PC-9 (cell line): ENCODE measurements around the gene KCNT2. TPM values are rescaled to one million over a fixed set of nuclear protein-coding genes. Genes with fewer than 3 reads are reported as not detected.

ENCODE experiments used
- BruUV-seq: library from RNA; stranded (reverse); fragments of 400-500 nt; replicated peaks from 2 replicates; lab custom pipeline; 2021; lab: Mats Ljungman, UMichigan
- CTCF ChIA-PET: fragments of 300-600 bp; sonication (Branson Sonifier 250); formaldehyde crosslinking; loops from one replicate; lab custom pipeline; 2022; ENCODE audit warnings: antibody characterized with exemption; lab: Charles Lee
- POLR2A ChIA-PET: fragments of 300-600 bp; sonication (Branson Sonifier 250); formaldehyde crosslinking; loops from one replicate; lab custom pipeline; 2022; ENCODE audit warnings: antibody characterized with exemption; ENCODE audit not compliant: unreplicated experiment; lab: Charles Lee
- DNase-seq, 2 experiments: peaks; one replicate each; pipeline versions ENCODE4 v3.0.0 to v3.0.0-alpha.2; 2015 to 2022; ENCODE audit warnings: mixed read lengths in 1 of 2
- H2AFZ ChIP-seq: fragments of 200-600 bp; sonication (generic); 2 replicates; pipeline ENCODE4 v1.8.1; 2017; ENCODE audit warnings: antibody characterized with exemption
- H3F3A ChIP-seq: fragments of 200-600 bp; sonication (generic); 2 replicates; pipeline ENCODE4 v1.8.1; 2017; ENCODE audit warnings: antibody characterized with exemption, mild to moderate bottlenecking, low read depth; ENCODE audit not compliant: insufficient read depth
- H3K27ac ChIP-seq: fragments of 200-600 bp; sonication (generic); 2 replicates; pipeline ENCODE4 v1.6.1; 2016; ENCODE audit warnings: mixed run types
- H3K27me3 ChIP-seq: fragments of 200-600 bp; sonication (generic); 2 replicates; pipeline ENCODE4 v1.6.1; 2016; ENCODE audit warnings: low read depth, mixed run types; ENCODE audit not compliant: insufficient read depth
- H3K36me3 ChIP-seq: fragments of 200-600 bp; sonication (generic); 2 replicates; pipeline ENCODE4 v1.6.1; 2016; ENCODE audit warnings: low read depth, mixed run types
- H3K4me1 ChIP-seq: fragments of 200-600 bp; sonication (generic); replicated peaks from 2 replicates; pipeline ENCODE4 v1.6.1; 2016; ENCODE audit warnings: mixed run types; ENCODE audit not compliant: insufficient read depth
- H3K4me2 ChIP-seq: fragments of 200-600 bp; sonication (generic); 2 replicates; pipeline ENCODE4 v1.6.1; 2017; ENCODE audit warnings: mixed run types
- H3K4me3 ChIP-seq: fragments of 200-600 bp; sonication (generic); 2 replicates; pipeline ENCODE4 v1.6.1; 2016; ENCODE audit warnings: mixed run types
- H3K79me2 ChIP-seq: fragments of 200-600 bp; sonication (generic); 2 replicates; pipeline ENCODE4 v1.6.1; 2017; ENCODE audit warnings: low read depth, mixed run types
- H3K9me2 ChIP-seq: fragments of 200-600 bp; sonication (generic); 2 replicates; pipeline ENCODE4 v1.8.1; 2017; ENCODE audit warnings: mild to moderate bottlenecking; ENCODE audit not compliant: insufficient read depth
- H3K9me3 ChIP-seq: fragments of 200-600 bp; sonication (generic); 2 replicates; pipeline ENCODE4 v1.8.1; 2016; ENCODE audit warnings: low read depth; ENCODE audit not compliant: insufficient read depth
- H4K20me1 ChIP-seq: fragments of 200-600 bp; sonication (generic); 2 replicates; pipeline ENCODE4 v1.8.1; 2017; ENCODE audit not compliant: insufficient read depth
- CTCF ChIP-seq: fragments of 200-600 bp; sonication (generic); conservative IDR thresholded peaks from 2 replicates; pipeline ENCODE4 v1.6.1; 2017; ENCODE audit warnings: mixed run types, antibody characterized with exemption, mild to moderate bottlenecking, moderate library complexity
- EZH2 ChIP-seq: fragments of 200-600 bp; sonication (generic); IDR thresholded peaks from 2 replicates; pipeline ENCODE4 v1.8.0; 2017; ENCODE audit warnings: antibody characterized with exemption, low read depth
- intact Hi-C: fragments of 100-400 bp; cut with micrococcal nuclease; formaldehyde crosslinking; loops from one replicate; pipeline ENCODE4 v1.10.0; 2022; ENCODE audit not compliant: unreplicated experiment
- total RNA-seq: library from RNA; stranded (reverse); gene quantifications from 2 replicates; pipeline ENCODE4 v1.2.3, GENCODE V29; 2021

The KCNT2 gene
- total RNA-seq, 1 experiment from 2014 or later = 0.90 TPM

DNA sequence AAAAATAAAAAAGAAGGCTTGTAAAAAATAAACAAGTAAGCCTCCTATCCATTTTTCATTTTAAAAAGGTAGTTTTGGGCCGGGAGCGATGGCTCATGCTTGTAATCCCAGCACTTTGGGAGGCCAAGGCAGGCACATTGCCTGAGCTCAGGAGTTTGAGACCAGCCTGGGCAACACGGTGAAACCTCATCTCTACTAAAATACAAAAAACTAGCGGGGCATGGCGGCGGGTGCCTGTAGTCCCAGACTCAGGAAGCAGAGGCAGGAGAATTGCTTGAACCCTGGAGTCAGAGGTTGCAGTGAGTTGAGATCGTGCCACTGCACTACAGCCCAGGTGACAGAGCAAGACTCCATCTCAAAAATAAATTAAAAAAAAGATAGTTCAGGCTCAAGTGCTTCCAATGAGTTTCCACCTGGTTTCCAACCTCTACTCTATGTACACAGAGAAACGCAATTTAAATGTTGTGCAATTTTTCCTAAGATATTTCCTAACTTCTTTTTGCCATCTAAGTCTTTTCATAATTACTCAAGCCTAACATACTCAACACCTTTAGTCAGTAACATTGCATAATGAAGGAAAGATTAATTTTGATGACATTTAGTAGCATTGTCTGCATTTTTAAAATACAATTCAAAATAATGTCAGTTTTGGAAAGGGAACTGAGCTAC lies 106.3 kb downstream of the KCNT2 start:
- no peaks in the 10 kb centered on the region for H3K36me3 ChIP-seq
- no peaks in the 10 kb centered on the region for H3K9me3 ChIP-seq
- H2AFZ ChIP-seq = peak overlapping the region; percentile 37; the same call in 1 of the 2 replicates
- no peaks in the 10 kb centered on the region for H3K4me1 ChIP-seq
- no peak overlapping the region for H3K4me3 ChIP-seq
- no peak overlapping the region for H3K4me2 ChIP-seq
- no peaks in the 10 kb centered on the region for H3K27me3 ChIP-seq
- H3F3A ChIP-seq = no peaks in the 10 kb centered on the region
- TF ChIP-seq EZH2 (no peak), CTCF (no peak)
- CTCF ChIA-PET = no interaction called here
- intact Hi-C loops = no loop called here
- POLR2A ChIA-PET = no interaction called here
- DNase-seq = no peak
- no peak overlapping the region for H3K27ac ChIP-seq
- BruUV-seq = no TSS peak
- H3K79me2 ChIP-seq = no peaks in the 10 kb centered on the region
- no peaks in the 10 kb centered on the region for H3K9me2 ChIP-seq
- H4K20me1 ChIP-seq = no peaks in the 10 kb centered on the region

DNA sequence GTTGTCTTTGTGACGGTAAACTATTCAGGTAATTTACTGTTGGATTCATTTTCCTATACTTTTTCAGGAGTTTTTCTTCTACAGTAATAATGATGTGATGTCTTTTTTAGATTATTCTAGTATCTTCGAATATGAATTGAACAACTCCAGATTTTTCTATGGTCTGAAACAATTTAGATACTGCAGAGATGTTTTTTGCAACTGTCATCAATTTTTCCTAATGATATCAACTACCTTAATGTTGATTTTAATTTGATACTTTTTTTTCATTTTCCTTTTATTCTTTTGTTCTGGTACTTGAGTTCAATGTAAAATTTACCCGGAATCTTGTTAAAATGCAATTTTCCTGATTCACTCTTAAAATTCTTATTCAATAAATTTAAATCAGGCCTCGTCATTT lies 110.4 kb downstream of the KCNT2 start:
- Histone ChIP-seq H3K27me3 (no peaks in the 10 kb centered on the region), H4K20me1 (no peaks in the 10 kb centered on the region), H3K79me2 (no peaks in the 10 kb centered on the region), H2AFZ (no peak overlapping the region), H3K4me2 (no peak overlapping the region), H3F3A (no peaks in the 10 kb centered on the region), H3K4me1 (no peaks in the 10 kb centered on the region), H3K9me3 (no peaks in the 10 kb centered on the region), H3K36me3 (no peaks in the 10 kb centered on the region), H3K27ac (no peak overlapping the region), H3K9me2 (no peaks in the 10 kb centered on the region), H3K4me3 (no peak overlapping the region)
- TF ChIP-seq CTCF (no peak), EZH2 (no peak)
- POLR2A ChIA-PET = no interaction called here
- DNase-seq = no peak
- CTCF ChIA-PET = no interaction called here
- no TSS peak for BruUV-seq
- intact Hi-C loops = no loop called here

- H2AFZ ChIP-seq = no peak overlapping the region
These were observed 113.5 kb downstream of the KCNT2 start for GRCh38 chr1:196494766-196495165.

More at GRCh38 chr1:196494766-196495165, 113.5 kb downstream of the KCNT2 start:
- Histone ChIP-seq H3K9me3 (no peaks in the 10 kb centered on the region), H4K20me1 (no peaks in the 10 kb centered on the region), H3K79me2 (no peaks in the 10 kb centered on the region), H3F3A (no peaks in the 10 kb centered on the region), H3K27me3 (no peaks in the 10 kb centered on the region), H3K27ac (no peak overlapping the region), H3K4me2 (no peak overlapping the region), H3K4me3 (no peak overlapping the region), H3K4me1 (no peaks in the 10 kb centered on the region), H3K36me3 (no peaks in the 10 kb centered on the region), H3K9me2 (no peaks in the 10 kb centered on the region)
- DNase-seq = no peak
- ChIA-PET CTCF (no interaction called here), POLR2A (no interaction called here)
- no peak for TF ChIP-seq CTCF
- TF ChIP-seq EZH2 = no peak
- intact Hi-C loops = no loop called here
- no TSS peak for BruUV-seq
